Suprapubic skin (tissue), 3 donors: ENCODE data around the gene EGLN3.

Experiments
- EP300 ChIP-seq: sonication (generic); formaldehyde crosslinking; IDR thresholded peaks from one replicate; pipeline ENCODE4 v1.6.1; 2017; ENCODE audit warnings: antibody characterized with exemption
- POLR2A ChIP-seq, 2 donors: fragments of 450-650 bp; IDR thresholded peaks; one replicate each; pipeline ENCODE4 v1.6.1; 2017; ENCODE audit warnings: antibody characterized with exemption in 2 of 2, mild to moderate bottlenecking in 2 of 2, moderate library complexity in 2 of 2
- TF ChIP-seq, protein P1 (sequence below), 2 donors: fragments of 200-600 bp in 1 of 2; fragments of 450-650 bp in 1 of 2; sonication (generic) in 1 of 2; IDR thresholded peaks; one replicate each; pipeline ENCODE4 v1.5.1; 2016 to 2019; ENCODE audit warnings: antibody characterized with exemption in 2 of 2, mild to moderate bottlenecking in 1 of 2, moderate library complexity in 1 of 2

DNA sequence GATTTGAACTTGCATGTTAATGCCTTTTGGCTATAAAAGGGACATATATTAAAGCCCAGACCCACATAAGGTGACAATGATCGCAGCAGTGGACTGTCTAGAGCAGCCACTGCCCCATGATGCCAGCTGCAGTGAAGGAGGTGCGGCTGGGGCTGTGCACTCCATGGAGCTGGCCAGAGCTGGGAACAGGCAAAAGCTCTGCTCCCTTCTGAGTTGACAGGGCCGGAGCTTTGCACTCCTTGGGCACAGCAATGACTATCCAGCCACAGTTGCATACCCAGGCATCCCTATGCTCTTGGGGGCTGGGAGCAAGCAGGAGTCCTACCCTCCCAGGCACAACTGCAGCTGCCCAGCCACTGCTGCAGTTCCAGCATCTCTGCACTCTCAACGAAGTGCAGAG lies 50.2 kb downstream of the EGLN3 start:
- TF ChIP-seq, protein P1, sequence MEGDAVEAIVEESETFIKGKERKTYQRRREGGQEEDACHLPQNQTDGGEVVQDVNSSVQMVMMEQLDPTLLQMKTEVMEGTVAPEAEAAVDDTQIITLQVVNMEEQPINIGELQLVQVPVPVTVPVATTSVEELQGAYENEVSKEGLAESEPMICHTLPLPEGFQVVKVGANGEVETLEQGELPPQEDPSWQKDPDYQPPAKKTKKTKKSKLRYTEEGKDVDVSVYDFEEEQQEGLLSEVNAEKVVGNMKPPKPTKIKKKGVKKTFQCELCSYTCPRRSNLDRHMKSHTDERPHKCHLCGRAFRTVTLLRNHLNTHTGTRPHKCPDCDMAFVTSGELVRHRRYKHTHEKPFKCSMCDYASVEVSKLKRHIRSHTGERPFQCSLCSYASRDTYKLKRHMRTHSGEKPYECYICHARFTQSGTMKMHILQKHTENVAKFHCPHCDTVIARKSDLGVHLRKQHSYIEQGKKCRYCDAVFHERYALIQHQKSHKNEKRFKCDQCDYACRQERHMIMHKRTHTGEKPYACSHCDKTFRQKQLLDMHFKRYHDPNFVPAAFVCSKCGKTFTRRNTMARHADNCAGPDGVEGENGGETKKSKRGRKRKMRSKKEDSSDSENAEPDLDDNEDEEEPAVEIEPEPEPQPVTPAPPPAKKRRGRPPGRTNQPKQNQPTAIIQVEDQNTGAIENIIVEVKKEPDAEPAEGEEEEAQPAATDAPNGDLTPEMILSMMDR (IDR thresholded peaks at IDR 0.05): no peak
- TF ChIP-seq POLR2A (IDR thresholded peaks at IDR 0.05): no peak
- no peak for TF ChIP-seq EP300
